Activated CD8-positive, alpha-beta memory T cell treated with anti-CD3 and anti-CD28 coated beads for 48 hours (primary cell): ENCODE data around the gene ECI1.

Experiments used
- DNase-seq, 3 experiments: peaks; one replicate each; pipeline ENCODE4 v3.0.0-alpha.2; 2020; ENCODE audit warnings: low read depth in 2 of 3, low spot score in 2 of 3

The ECI1 gene

DNA sequence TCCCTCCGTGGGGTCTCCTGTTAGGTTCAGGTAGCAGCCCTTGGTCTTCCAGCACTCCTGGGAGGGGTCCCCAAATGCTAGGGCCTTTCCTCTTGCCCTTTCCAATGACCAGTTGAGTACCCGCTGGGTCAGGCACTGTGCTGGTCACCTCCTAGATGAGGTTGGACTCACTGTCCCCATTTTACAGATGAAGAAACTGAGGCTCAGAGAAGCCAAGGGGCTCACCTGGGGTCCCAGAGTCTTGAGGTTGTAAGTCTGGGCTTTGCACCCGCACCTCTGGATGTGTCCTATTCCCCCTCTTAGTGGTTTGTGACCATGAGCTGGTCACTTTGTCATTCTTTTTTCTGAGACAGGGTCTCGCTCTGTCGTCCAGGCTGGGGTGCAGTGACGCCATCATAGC, 53.6 kb downstream of the ECI1 start:
- DNase-seq, result no peak

DNA sequence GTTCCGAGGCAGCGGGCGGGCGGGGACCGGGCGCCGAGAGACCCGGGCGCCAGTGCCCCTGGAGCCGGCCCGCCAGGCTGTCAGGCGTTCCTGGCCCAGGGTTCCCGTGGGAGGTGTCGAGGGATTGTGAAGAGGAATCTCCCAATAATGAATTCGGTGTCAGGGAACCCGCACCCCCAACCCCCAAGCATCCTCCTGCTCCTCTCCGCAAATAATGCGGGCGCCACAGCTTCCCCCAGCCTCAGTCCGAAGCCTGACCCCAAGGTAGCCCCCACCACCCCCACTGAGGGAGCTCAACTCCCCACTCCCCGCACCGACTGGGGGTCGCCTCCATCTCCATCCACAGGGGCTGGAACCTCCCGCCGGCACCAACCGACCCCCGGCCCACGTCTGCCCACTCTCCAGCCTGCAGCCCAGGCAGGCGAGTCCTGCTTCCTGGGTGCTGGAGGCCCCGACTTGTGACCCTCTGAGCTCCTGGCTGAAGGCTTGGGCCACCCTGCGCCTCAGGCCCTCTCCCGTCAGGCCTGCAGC, 54.3 kb downstream of the ECI1 start:
- no peak for DNase-seq

DNA sequence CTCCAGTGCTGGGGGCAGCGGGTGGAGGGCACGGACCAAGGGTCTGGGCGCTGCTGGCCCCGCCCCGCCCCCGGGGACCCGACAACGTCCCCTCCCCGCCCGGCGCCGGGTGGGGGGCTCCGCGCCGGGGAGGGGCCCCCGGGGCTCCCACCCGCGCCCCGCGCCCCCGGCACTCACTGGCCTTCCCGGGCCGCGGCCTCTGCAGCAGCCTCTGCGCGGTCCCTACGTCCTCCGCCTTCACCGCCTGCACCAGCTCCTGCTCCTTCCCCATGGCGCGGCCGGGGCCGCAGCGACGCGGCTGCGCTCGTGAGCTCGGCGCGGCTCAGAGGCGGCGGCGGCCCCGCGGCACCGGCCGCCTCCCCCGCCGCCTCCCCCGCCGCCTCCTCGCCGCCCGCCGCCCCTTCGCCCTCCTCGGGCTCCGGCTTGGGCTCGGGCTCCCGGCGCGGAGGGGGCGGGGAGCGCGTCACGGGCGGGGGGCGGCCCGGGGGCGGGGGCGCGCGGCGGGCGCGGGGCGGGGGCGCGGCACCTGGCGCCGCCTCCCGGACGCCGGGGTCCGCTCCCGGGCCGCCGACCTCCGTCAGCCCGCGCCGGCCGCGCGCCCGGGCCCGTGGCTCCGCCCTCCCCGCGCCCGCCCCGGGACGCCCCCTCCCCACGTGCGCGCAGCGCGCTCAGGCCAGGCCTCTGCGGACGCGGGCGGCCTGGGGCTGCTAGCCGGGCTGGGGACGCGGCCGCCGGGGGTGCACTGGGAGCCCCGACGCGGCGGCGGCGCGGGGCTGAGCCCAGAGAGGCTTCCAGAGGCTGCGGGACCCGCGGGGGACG, 55.0 kb downstream of the ECI1 start, which contains the start of gene CASKIN1:
Gene CASKIN1 (minus strand): TSS at position 444 of the 819 bp plus-strand sequence. CDS start 173 bp downstream, at position 271.
- no peak for DNase-seq

DNA sequence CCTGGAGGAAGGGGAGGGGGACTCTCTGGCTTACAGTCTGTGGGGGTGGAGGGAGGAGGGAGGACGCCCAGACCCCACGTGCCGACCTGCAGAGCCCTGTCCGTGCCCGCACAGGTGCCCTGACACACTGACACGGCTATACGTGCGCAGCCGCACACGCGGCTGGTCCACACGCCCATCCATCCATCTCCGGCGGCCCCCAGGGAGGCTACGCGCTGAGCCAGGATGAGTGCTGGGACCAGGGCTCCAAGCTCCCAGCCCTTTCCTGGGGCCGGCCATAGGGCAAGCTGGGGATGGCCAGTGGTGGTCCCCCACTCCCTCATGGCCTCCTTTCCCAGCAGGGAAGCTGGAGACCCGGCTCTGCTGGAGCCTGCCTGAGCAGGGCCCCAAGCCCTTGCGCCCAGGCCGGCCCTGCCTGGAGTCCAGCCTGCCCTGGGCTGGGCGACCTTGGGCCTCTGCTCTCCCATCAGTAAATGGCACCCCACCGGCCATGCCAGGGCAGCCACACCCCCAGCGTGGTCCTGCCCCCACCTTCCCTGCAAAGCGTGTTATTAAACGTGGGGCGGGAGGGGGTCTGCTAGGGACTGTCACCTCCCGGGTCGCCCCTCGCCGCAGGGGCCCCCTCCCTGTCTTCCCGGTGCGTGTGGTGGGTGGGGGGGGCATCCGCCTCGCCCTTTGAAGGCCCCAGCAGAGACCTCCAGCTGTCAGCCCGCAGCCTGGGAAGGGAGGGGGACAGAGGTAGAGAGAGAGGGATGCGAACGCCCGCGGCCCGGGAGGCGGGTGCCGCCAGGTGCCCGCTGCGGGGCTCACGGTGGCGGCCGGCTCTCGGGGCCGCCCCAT, 55.8 kb downstream of the ECI1 start:
- DNase-seq, result no peak

DNA sequence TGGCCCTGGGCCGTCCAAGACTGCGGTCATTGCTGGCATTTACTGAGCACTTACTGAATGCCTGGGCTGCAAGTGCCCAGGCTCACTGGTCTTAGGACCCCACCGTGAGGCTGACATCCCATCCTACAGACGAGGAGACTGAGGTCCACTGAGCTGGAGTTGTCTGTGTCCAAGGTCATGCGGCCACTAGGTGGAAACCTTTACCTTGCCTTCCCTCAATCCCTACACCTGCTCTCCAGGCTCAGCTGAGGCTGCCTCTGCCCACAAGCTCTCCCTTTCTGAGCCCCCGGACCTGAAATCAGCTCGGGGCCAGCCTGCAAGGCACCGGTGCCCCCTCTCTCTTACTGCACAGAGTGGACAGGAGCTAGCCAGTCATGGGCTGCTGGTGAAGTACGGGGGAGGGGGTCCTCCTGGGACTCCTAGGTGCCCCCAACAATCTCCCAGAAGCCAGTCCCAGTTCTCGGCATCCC, 56.5 kb downstream of the ECI1 start:
- DNase-seq, result no peak

DNA sequence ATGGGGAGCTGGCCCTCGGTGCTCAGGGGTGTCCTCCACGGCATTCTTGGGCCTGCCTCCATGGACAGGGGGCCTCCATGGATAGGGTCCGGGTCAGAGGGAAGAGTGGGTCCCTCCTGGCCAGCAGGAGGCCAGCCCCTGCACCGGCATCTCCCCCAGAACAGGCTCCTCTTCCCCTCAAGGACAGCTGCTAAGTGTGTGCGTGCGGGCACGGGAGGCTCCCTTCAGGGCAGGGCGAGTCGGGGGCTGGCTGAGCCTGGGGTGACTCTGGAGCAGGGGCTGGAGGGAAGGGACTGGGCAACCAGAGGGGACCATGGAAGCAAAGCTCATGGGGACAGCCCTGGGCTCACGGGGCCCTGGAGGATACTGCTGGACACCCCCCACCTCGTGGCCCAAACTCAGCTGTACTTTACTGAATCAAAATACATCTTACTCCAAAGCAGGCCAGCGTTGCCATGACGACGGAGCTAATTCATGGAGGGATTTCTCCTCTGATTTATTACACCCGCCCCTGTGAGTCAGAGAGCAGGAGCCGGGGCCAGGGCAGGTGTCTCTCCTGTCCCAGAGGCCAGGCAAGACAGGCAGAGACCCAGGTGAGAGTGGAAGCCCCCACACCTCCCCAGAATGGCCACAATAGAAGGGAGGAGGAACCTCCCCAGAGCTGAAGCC, 57.1 kb downstream of the ECI1 start:
- no peak for DNase-seq

DNA sequence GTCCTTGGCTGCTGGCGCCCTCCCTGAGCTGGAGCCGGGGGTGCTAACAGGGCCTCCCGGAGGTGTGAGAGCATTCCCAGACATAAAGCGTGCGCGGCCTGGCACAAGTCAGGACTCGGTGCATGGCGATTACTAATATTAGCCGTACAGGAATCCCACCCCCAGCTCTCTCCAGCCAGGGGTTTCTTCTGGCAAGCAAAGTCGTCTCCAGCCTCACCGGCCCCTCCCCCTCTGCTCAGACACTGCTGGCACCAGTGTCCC, 60.0 kb downstream of the ECI1 start:
- DNase-seq, result no peak

DNA sequence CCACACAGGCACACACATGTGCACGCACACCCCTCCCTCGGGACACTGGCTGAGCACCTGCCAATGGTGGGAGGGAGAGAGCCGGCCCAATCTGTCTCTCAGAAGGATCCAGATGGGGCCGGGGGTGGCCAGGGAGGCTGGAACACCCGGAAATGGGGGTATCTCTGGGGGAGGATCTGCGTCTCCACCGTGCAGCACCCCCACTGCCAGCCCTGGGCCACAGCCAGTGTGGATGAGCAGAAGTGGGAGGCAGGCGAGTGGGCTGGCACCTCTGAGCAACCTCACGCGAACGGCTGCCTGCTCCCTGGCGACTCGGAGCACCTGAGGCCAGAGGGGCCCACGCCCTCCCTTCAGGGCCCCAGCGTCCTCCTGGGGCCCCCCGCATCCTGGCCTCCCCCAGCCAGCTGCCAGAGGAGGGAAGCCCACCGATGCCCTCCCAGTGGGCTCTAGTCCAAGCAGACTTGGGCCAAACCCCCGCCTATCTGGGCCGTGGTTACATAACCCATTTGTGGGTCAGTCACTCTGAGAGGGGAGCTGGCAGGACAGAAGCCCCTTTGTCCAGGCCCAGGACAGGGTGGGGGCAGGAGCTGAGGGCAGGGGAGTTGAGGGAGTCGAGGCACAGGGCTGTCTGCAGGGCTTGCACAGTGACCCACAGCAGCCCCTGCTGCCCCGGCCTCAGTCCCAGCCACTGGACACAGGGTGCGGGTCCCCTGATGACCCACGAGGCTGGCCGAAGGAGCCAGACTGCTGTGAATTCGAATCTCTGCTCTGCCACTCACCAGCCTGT, 60.5 kb downstream of the ECI1 start:
- DNase-seq, result no peak

DNA sequence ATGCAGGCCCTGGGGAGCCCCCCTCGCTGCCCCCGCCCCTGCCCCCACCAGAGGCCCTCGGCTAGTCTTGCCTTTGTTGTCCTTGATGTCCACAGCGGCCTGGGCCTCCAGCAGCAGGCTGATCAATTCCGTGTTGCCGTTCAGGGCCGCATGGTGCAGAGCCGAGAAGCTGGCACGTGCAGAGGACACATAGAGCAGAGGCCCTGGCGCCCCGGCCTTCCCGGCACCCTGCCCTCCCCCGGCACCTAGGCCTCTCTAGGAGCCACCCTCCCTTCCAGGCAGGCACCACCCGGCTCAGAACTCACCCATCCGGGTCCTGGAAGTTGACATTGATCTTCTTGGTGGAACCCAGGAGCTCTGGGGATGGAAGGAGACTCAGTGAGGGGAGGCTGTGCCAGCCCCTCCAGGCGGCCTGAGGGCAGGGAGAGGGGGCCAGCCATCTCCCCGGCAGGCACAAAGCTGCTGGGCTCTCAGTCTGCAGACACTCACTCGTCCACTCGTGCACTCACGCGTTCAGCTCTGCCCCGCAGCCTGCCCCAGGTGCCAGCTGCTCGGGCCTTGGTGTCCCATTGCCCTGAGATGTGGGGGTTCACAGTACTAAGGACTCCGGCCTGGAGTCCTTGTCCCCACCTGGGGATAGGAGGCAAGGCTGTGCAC, 61.3 kb downstream of the ECI1 start:
- DNase-seq, result no peak
